Measurements from ENCODE around the gene LRMDA. TPM values are rescaled to one million over a fixed set of nuclear protein-coding genes. Genes with fewer than 3 reads are reported as not detected.

Gene LRMDA
- total RNA-seq, 3 donors from 2014 or later: 9.4 to 14.9 (median 10.3) TPM

DNA sequence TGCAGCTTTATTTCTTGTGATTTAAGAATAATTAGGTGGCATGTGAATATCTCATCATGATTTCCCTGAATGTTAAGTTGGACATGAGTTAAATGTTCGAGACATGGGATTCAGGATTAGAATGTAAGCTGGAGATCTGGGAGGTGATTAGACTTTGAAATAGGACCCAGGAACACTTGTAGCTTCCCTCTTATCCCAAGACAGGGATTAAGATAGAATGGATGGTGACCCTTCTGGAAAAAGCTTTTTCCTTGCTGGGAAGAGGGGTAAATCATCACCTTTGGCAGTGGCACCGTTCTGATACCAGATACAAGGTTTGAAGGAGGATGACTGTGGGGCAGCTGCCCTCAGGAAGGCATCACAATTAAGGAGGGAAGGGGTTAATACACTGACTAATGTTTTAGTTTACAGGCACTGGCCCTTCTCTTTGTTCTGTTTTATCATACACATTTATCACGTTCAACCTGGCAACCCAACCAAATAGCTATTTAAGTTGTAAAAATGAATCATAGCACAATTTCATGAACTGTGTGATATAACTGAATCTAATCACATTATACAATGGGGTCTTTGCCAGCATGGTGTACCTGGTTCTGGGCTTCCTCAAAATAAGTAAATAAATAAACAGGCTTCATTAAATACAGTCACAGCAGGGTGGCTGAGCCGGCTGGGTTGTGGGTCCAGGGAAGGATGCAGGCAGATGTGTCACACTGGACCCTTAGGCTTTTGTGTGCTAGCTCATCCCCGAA lies 212.7 kb downstream of the LRMDA start:
- DNase-seq: no peak
- Histone ChIP-seq H3K9me3 (no peaks in the 10 kb centered on the region), H3K4me3 (no peak overlapping the region), H3K4me1 (ENCODE audit: low read depth) (no peaks in the 10 kb centered on the region), H3K36me3 (ENCODE audit: low read depth) (no peaks in the 10 kb centered on the region)
- no peak for TF ChIP-seq CTCF (IDR thresholded peaks at IDR 0.05)
- intact Hi-C loops (cut with DNase I, micrococcal nuclease): no loop called here
- peak; percentile 68 for ATAC-seq

GRCh38 chr10:75645704-75646103 lies 214.3 kb downstream of the LRMDA start:
- intact Hi-C loops (cut with DNase I, micrococcal nuclease): no loop called here

GRCh38 chr10:75646218-75646915 lies 214.9 kb downstream of the LRMDA start:
- H3K9me3 ChIP-seq: no peaks in the 10 kb centered on the region
- no peak for TF ChIP-seq CTCF (IDR thresholded peaks at IDR 0.05)
- intact Hi-C loops (cut with DNase I, micrococcal nuclease): no loop called here
- H3K4me3 ChIP-seq: no peak overlapping the region
- no peak for DNase-seq
- no peak for ATAC-seq
- no peaks in the 10 kb centered on the region for H3K4me1 ChIP-seq (ENCODE audit: low read depth)
- H3K36me3 ChIP-seq (ENCODE audit: low read depth): no peaks in the 10 kb centered on the region

More at GRCh38 chr10:75645704-75646103, 214.3 kb downstream of the LRMDA start:
- H3K4me3 ChIP-seq: no peak overlapping the region
- TF ChIP-seq CTCF (IDR thresholded peaks at IDR 0.05): no peak
- DNase-seq (no peak), ATAC-seq (no peak)
- H3K4me1 ChIP-seq (ENCODE audit: low read depth): no peaks in the 10 kb centered on the region
- H3K36me3 ChIP-seq (ENCODE audit: low read depth): no peaks in the 10 kb centered on the region
- H3K9me3 ChIP-seq: no peaks in the 10 kb centered on the region

- Histone ChIP-seq H3K4me3 (no peak overlapping the region), H3K9me3 (no peaks in the 10 kb centered on the region), H3K4me1 (ENCODE audit: low read depth) (no peaks in the 10 kb centered on the region), H3K36me3 (ENCODE audit: low read depth) (no peaks in the 10 kb centered on the region)
- intact Hi-C loops (cut with DNase I, micrococcal nuclease): no loop called here
- DNase-seq: no peak
- no peak for TF ChIP-seq CTCF (IDR thresholded peaks at IDR 0.05)
- ATAC-seq: no peak
Observed at GRCh38 chr10:75646916-75647315, 215.5 kb downstream of the LRMDA start.

DNA sequence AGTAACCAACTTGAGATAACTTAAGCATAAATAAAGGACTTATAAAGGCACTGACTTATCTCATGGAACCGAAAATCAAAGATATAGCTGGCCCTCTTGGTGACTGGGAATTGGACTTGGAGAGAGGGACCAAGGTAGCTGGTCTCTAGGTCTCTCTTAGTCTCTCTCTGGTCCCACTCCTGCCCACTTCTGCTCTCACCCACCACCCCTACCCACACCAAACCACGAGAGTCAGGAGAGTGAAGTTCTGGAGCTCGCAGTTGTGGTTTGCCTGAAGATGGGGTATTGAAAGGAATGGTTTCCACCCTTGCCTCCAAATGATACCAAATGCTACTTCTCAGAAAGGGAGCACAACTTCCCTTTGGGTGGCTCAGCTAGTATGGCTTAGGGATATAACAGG lies 216.3 kb downstream of the LRMDA start:
- no peak for TF ChIP-seq CTCF (IDR thresholded peaks at IDR 0.05)
- Histone ChIP-seq H3K4me1 (ENCODE audit: low read depth) (no peaks in the 10 kb centered on the region), H3K4me3 (no peak overlapping the region), H3K36me3 (ENCODE audit: low read depth) (no peaks in the 10 kb centered on the region), H3K9me3 (no peaks in the 10 kb centered on the region)
- DNase-seq: no peak
- intact Hi-C loops (cut with DNase I, micrococcal nuclease): no loop called here
- ATAC-seq: no peak

Data from mucosa of descending colon (tissue), 3 donors.